GM13977 (cell line): ENCODE data around the gene COP1.

Experiments
- DNase-seq: peaks from one replicate; pipeline ENCODE4 v3.0.0; 2012; ENCODE audit warnings: low spot score
- CTCF ChIP-seq: IDR thresholded peaks from 2 replicates; pipeline ENCODE4 v1.5.1; 2012; ENCODE audit warnings: mild to moderate bottlenecking, control low read depth; ENCODE audit not compliant: insufficient read depth; ENCODE audit errors: extremely low read depth, missing control alignments
- in situ Hi-C: fragments of 300-500 bp; cut with MboI; formaldehyde crosslinking; loops from one replicate; pipeline ENCODE4 v1.12.0; 2022; ENCODE audit warnings: low sequenced_read_pairs, low pct_unique_long_range_greater_than_20kb, mixed read lengths, inconsistent platforms; ENCODE audit not compliant: unreplicated experiment

Gene COP1

GRCh38 chr1:176118985-176119384 is 88.1 kb downstream of the COP1 start:
- no peak for TF ChIP-seq CTCF

GRCh38 chr1:176111835-176112234 is 95.3 kb downstream of the COP1 start:
- no peak for DNase-seq
- in situ Hi-C loops: no loop called here
- no peak for TF ChIP-seq CTCF

More at GRCh38 chr1:176118985-176119384, 88.1 kb downstream of the COP1 start:
- in situ Hi-C loops: no loop called here
- DNase-seq: no peak

GRCh38 chr1:176110203-176110602 is 96.9 kb downstream of the COP1 start:
- no peak for DNase-seq
- in situ Hi-C loops: no loop called here
- TF ChIP-seq CTCF: no peak

- in situ Hi-C loops: no loop called here
- DNase-seq: no peak
- TF ChIP-seq CTCF: no peak
Measured at GRCh38 chr1:176102768-176103350, 104.2 kb downstream of the COP1 start.

- no peak for TF ChIP-seq CTCF
- no peak for DNase-seq
- in situ Hi-C loops: no loop called here
Measured at GRCh38 chr1:176101951-176102642, 105.0 kb downstream of the COP1 start.

- TF ChIP-seq CTCF: no peak
- no peak for DNase-seq
- in situ Hi-C loops: no loop called here
Measured at GRCh38 chr1:176098560-176098959, 108.5 kb downstream of the COP1 start.
